ENCODE results near the gene HES3.

Gene HES3

DNA sequence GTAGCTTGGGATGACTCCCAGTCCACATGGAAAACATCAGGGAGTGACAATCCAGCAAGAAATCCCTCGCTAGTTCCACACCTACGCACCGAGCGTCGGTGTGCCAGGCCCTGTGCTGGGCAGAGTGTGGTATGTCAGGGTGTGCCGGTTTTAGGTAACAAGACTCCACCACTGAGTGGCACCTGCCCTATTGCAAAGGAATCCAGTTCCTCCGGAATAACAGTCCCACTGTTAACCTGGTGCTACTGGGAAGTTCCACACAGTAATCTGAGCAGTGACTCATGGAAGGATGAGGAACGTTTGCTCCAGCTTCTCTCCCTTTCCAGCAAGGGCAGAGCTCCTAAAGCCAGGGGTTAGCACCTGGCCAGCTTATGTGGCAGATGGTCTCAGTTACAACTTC, 23.7 kb upstream of the HES3 start:
- Histone ChIP-seq H3K79me2 (no peaks in the 10 kb centered on the region), H3K4me1 (no peaks in the 10 kb centered on the region), H3K36me3 (ENCODE audit: control insufficient read depth, insufficient read depth, low read length) (no peaks in the 10 kb centered on the region), H3K27me3 (ENCODE audit: control insufficient read depth, insufficient read depth, low read length) (no peaks in the 10 kb centered on the region), H3K9me3 (ENCODE audit: control insufficient read depth, low read length) (no peaks in the 10 kb centered on the region), H2AFZ (no peak overlapping the region), H3K9ac (no peak overlapping the region), H3K27ac (no peak overlapping the region), H3K4me2 (ENCODE audit: low read length) (no peak overlapping the region), H3K4me3 (ENCODE audit: low read depth, low read length) (no peak overlapping the region)
- TF ChIP-seq, protein P1, sequence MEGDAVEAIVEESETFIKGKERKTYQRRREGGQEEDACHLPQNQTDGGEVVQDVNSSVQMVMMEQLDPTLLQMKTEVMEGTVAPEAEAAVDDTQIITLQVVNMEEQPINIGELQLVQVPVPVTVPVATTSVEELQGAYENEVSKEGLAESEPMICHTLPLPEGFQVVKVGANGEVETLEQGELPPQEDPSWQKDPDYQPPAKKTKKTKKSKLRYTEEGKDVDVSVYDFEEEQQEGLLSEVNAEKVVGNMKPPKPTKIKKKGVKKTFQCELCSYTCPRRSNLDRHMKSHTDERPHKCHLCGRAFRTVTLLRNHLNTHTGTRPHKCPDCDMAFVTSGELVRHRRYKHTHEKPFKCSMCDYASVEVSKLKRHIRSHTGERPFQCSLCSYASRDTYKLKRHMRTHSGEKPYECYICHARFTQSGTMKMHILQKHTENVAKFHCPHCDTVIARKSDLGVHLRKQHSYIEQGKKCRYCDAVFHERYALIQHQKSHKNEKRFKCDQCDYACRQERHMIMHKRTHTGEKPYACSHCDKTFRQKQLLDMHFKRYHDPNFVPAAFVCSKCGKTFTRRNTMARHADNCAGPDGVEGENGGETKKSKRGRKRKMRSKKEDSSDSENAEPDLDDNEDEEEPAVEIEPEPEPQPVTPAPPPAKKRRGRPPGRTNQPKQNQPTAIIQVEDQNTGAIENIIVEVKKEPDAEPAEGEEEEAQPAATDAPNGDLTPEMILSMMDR (IDR thresholded peaks at IDR 0.05) = no peak

DNA sequence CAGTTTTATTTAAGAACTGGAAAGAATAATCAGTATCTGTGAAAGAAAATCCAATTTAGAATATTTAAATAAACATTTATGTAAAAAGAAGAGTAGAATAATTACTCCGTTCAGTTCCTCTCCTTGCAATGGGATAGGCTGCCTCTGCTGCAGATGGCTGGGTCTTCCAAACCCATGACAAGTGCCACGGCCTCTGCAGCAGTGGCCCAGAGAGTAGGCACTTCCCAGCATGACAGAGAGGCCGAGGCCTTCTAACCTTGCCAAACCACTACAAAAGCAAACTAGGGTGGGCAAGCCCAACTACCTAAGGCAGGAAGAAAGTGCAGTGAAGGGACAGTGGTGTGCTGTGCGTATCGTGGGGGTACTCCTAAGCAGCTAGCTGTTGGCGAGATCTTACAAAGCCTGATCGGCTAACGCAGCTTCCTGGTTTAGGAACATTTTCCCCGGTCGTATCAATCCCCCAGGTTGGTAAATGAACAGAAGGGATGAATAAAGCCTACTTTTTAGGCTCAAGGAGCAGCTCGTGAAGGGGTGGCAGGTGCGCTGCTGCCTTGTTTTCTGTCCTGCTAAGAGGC, 22.7 kb upstream of the HES3 start:
- Histone ChIP-seq H3K9me3 (ENCODE audit: control insufficient read depth, low read length) (no peaks in the 10 kb centered on the region), H2AFZ (no peak overlapping the region), H3K36me3 (ENCODE audit: control insufficient read depth, insufficient read depth, low read length) (no peaks in the 10 kb centered on the region), H3K4me2 (ENCODE audit: low read length) (no peak overlapping the region), H3K27me3 (ENCODE audit: control insufficient read depth, insufficient read depth, low read length) (no peaks in the 10 kb centered on the region), H3K79me2 (no peaks in the 10 kb centered on the region), H3K9ac (no peak overlapping the region), H3K27ac (no peak overlapping the region), H3K4me1 (no peaks in the 10 kb centered on the region), H3K4me3 (ENCODE audit: low read depth, low read length) (no peak overlapping the region)
- TF ChIP-seq, protein P1 (IDR thresholded peaks at IDR 0.05) = no peak

DNA sequence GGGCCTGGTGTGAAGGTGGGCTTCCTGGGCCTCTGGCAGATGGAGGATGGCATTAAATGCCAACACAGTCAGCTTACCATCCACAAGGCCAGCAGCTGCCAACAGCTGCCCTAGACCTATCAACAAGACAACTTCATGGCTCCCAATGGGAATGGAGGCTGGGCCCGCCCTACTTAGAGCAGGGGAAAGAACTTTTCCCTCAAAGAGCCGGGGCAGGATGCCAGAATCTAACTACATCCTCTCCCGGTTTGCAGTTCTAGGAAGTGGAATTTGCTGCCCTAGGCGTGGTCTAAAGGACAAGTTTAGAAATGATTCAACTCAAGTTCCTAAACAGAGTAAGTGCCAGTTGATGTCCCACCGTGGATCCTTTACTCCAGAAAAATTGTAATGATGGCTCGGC, 21.3 kb upstream of the HES3 start:
- Histone ChIP-seq H3K36me3 (ENCODE audit: control insufficient read depth, insufficient read depth, low read length) (no peaks in the 10 kb centered on the region), H3K4me1 (no peaks in the 10 kb centered on the region)

DNA sequence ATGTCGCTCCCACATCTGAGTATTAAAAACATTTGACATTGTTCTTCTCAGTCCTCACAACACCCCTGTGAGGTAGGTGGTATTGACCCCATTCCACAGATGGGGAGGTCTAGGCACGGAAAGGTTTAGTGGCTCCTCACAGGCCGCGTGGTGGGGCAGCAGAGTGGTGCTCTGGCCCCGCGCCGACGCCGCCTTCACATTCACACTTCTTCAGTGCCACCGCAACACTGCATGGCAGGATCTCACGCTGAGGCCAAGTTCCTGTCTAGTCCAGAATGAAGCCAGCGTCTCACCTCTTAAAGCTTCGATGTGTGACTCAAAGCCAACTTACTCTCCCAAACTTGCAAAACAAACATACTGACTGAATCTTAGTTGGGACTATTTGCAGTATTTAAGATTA, 20.4 kb upstream of the HES3 start:
- Histone ChIP-seq H3K36me3 (ENCODE audit: control insufficient read depth, insufficient read depth, low read length) (no peaks in the 10 kb centered on the region), H3K4me2 (ENCODE audit: low read length) (no peak overlapping the region), H3K27me3 (ENCODE audit: control insufficient read depth, insufficient read depth, low read length) (no peaks in the 10 kb centered on the region), H3K9ac (no peak overlapping the region), H3K4me1 (no peaks in the 10 kb centered on the region), H3K4me3 (ENCODE audit: low read depth, low read length) (no peak overlapping the region), H3K9me3 (ENCODE audit: control insufficient read depth, low read length) (no peaks in the 10 kb centered on the region), H3K79me2 (no peaks in the 10 kb centered on the region), H3K27ac (no peak overlapping the region), H2AFZ (no peak overlapping the region)
- TF ChIP-seq, protein P1 (IDR thresholded peaks at IDR 0.05) = no peak

More for the DNA sequence above, 21.3 kb upstream of the HES3 start:
- Histone ChIP-seq H3K4me3 (ENCODE audit: low read depth, low read length) (no peak overlapping the region), H3K4me2 (ENCODE audit: low read length) (no peak overlapping the region), H3K79me2 (no peaks in the 10 kb centered on the region), H3K9me3 (ENCODE audit: control insufficient read depth, low read length) (no peaks in the 10 kb centered on the region), H3K27ac (peak overlapping the region; percentile 60), H3K27me3 (ENCODE audit: control insufficient read depth, insufficient read depth, low read length) (no peaks in the 10 kb centered on the region), H2AFZ (no peak overlapping the region), H3K9ac (no peak overlapping the region)
- TF ChIP-seq, protein P1 (IDR thresholded peaks at IDR 0.05) = no peak

DNA sequence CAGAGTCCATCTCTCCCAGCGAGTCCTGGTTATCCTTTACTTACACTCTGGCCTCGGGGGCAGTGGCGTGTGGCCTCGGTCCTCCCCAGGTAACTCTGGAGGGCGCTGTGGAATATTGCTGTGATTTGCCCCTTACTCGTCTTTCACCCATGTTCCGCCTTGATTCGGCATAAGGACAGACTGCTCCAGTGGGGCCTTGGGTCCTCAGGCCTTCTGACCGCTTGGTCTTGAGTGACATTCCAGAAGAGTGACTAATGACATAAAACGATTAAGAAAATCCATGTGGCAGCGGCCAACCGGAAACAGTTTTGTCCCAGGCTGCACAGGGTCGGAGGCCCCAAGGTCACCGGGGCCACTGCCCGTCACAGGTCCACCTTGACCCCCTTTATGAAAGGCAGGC, 19.3 kb upstream of the HES3 start:
- Histone ChIP-seq H2AFZ (no peak overlapping the region), H3K36me3 (ENCODE audit: control insufficient read depth, insufficient read depth, low read length) (no peaks in the 10 kb centered on the region), H3K27ac (no peak overlapping the region), H3K27me3 (ENCODE audit: control insufficient read depth, insufficient read depth, low read length) (no peaks in the 10 kb centered on the region), H3K9ac (no peak overlapping the region), H3K79me2 (no peaks in the 10 kb centered on the region), H3K4me1 (no peaks in the 10 kb centered on the region), H3K9me3 (ENCODE audit: control insufficient read depth, low read length) (no peaks in the 10 kb centered on the region), H3K4me3 (ENCODE audit: low read depth, low read length) (no peak overlapping the region), H3K4me2 (ENCODE audit: low read length) (no peak overlapping the region)
- TF ChIP-seq, protein P1 (IDR thresholded peaks at IDR 0.05) = no peak

Measured in parathyroid adenoma (tissue), 2 donors.